ENCODE results near the gene WDR90. TPM values are rescaled to one million over a fixed set of nuclear protein-coding genes. Genes with fewer than 3 reads are reported as not detected.

WDR90 gene
- total and polyA plus RNA-seq, 2 experiments from 2014 or later: 25.9 to 42.2 TPM

- peaks cover 3% of the 10 kb centered on the region for H3K79me2 ChIP-seq (replicated peaks; ENCODE audit: insufficient read depth)
- peak overlapping the region; percentile 86 for H3K4me2 ChIP-seq
- no peaks in the 10 kb centered on the region for H3K27me3 ChIP-seq (ENCODE audit: insufficient read depth)
- peaks cover 17% of the 10 kb centered on the region for H3F3A ChIP-seq (replicated peaks; ENCODE audit: low read depth)
- H3K4me1 ChIP-seq (ENCODE audit: insufficient read depth): peaks cover 11% of the 10 kb centered on the region; the same call in 1 of the 2 replicates
- H3K4me3 ChIP-seq: peak overlapping the region; percentile 66
- no peak for TF ChIP-seq POLR2AphosphoS5 (IDR thresholded peaks at IDR 0.05; ENCODE audit: low read depth)
- no peak for TF ChIP-seq ZNF462 (CRISPR knock-in tag; IDR thresholded peaks at IDR 0.05)
- no peak for TF ChIP-seq JUNB (IDR thresholded peaks at IDR 0.05; ENCODE audit: unreplicated experiment)
- no peak for TF ChIP-seq ZNF331 (CRISPR knock-in tag; IDR thresholded peaks at IDR 0.05; ENCODE audit: low read depth)
- no peak for TF ChIP-seq STAT1 (IDR thresholded peaks at IDR 0.05; ENCODE audit: unreplicated experiment)
- TF ChIP-seq NANOG (IDR thresholded peaks at IDR 0.05; ENCODE audit: borderline replicate concordance): no peak
- TF ChIP-seq REST (IDR thresholded peaks at IDR 0.05; ENCODE audit: unreplicated experiment): no peak
- no peak for TF ChIP-seq EZH2 (IDR thresholded peaks at IDR 0.05; ENCODE audit: low read depth, unreplicated experiment)
- TF ChIP-seq CREB1 (CRISPR knock-in tag; IDR thresholded peaks at IDR 0.05; ENCODE audit: low read depth): no peak
- TF ChIP-seq EZH2phosphoT487 (IDR thresholded peaks at IDR 0.05; ENCODE audit: unreplicated experiment): no peak
- TF ChIP-seq CTCF (conservative IDR thresholded peaks at IDR 0.05; ENCODE audit: low read depth in 2 of 2): no peak
- no peak for TF ChIP-seq ZNF114 (CRISPR knock-in tag; IDR thresholded peaks at IDR 0.05)
- no peak for TF ChIP-seq ETS1 (IDR thresholded peaks at IDR 0.05)
- Mint-ChIP-seq H3K36me3 (ENCODE audit: low read depth) (peaks cover 20% of the 10 kb centered on the region), H3K27me3 (ENCODE audit: insufficient read depth, low read depth, poor library complexity) (peaks cover 8% of the 10 kb centered on the region), H3K4me1 (peaks cover 15% of the 10 kb centered on the region), H3K27ac (no peak overlapping the region), H3K4me3 (peak overlapping the region; percentile 72; the same call in 2 of the 3 replicates), H3K9me3 (no peaks in the 10 kb centered on the region)
- H3K27ac ChIP-seq (ENCODE audit: low read depth): no peak overlapping the region
- no peaks in the 10 kb centered on the region for H3K9me2 ChIP-seq (ENCODE audit: insufficient read depth)
- DNase-seq (ENCODE audit: low spot score): no peak
- no peak for ATAC-seq
- peaks cover 11% of the 10 kb centered on the region; the same call in 1 of the 2 replicates for H3K36me3 ChIP-seq (ENCODE audit: insufficient read depth)
- H2AFZ ChIP-seq: no peak overlapping the region
- H4K20me1 ChIP-seq (replicated peaks; ENCODE audit: insufficient read depth): peaks cover 3% of the 10 kb centered on the region; the same call in 1 of the 2 replicates
These were observed 25.2 kb downstream of the WDR90 start for GRCh38 chr16:674214-674881.
